ENCODE data around the gene ZNF778. TPM values are rescaled to one million over a fixed set of nuclear protein-coding genes. Genes with fewer than 3 reads are reported as not detected.

ZNF778 gene
- total and polyA plus RNA-seq, 2 donors (not counting 1 experiment from before 2014, with no cell fraction given): 4.3 to 9.4 TPM

DNA sequence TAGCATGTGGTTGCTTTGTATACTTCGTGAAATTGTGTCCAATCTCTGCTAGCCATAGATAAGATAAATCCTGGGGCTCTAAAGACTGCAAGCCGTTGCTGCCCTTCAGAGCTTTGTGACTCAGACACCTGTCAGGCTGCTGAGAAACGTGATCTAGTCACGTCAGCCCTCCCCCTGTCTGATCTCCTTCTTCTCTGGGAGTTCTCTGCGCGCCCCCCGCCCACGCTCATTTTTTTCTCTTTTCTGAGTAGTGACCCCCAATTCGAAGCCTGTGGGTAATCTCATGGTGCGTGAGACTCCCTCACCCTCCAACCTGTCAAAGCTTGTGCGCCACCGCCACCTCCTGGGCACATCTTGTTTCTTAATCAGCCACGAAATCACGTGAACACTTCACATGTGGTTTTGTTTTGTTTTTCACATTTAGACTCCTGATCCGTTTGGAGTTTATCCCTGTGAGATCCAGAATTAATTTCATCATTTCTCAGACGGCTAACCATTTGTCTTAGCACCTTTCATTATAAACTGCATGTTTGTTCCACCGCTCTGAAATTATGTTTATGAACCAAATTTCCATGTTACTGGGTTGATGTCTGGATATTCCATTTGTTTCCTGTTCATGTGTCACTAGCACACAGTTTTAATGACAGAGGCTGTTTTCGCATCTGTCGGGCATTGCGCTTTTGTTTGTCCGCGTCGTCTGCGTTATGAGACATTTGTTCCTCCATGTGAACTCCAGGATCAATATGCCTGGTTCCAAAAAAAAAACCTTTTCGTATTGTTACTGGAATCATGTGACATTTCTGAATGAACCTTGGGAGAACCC lies 977 bp upstream of the ZNF778 start:
- peaks cover 3% of the 10 kb centered on the region for H3K36me3 ChIP-seq (ENCODE audit: control insufficient read depth, insufficient read depth, low read length)
- H3K27ac ChIP-seq (ENCODE audit: insufficient read depth, low read length): peak overlapping the region; percentile 91
- peak overlapping the region; percentile 86 for H3K9ac ChIP-seq (ENCODE audit: insufficient read depth, low read length)
- no peaks in the 10 kb centered on the region for H4K20me1 ChIP-seq (ENCODE audit: control insufficient read depth, extremely low read depth, insufficient read depth, low read length)
- H3K79me2 ChIP-seq (ENCODE audit: control insufficient read depth, insufficient read depth, low read length): peaks cover 13% of the 10 kb centered on the region
- no peak overlapping the region for H2AFZ ChIP-seq (ENCODE audit: low read length)
- peaks cover 2% of the 10 kb centered on the region for H3K4me1 ChIP-seq (ENCODE audit: control insufficient read depth, extremely low read depth, insufficient read depth, low read length)
- H3K9me3 ChIP-seq (ENCODE audit: control insufficient read depth, insufficient read depth, low read depth, low read length): no peaks in the 10 kb centered on the region
- no peaks in the 10 kb centered on the region for H3K27me3 ChIP-seq (ENCODE audit: control insufficient read depth, insufficient read depth, low read length)
- TF ChIP-seq EZH2 (IDR thresholded peaks at IDR 0.05; ENCODE audit: low read length, missing control alignments): no peak
- TF ChIP-seq, protein P1, sequence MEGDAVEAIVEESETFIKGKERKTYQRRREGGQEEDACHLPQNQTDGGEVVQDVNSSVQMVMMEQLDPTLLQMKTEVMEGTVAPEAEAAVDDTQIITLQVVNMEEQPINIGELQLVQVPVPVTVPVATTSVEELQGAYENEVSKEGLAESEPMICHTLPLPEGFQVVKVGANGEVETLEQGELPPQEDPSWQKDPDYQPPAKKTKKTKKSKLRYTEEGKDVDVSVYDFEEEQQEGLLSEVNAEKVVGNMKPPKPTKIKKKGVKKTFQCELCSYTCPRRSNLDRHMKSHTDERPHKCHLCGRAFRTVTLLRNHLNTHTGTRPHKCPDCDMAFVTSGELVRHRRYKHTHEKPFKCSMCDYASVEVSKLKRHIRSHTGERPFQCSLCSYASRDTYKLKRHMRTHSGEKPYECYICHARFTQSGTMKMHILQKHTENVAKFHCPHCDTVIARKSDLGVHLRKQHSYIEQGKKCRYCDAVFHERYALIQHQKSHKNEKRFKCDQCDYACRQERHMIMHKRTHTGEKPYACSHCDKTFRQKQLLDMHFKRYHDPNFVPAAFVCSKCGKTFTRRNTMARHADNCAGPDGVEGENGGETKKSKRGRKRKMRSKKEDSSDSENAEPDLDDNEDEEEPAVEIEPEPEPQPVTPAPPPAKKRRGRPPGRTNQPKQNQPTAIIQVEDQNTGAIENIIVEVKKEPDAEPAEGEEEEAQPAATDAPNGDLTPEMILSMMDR (conservative IDR thresholded peaks at IDR 0.05 in 1 of 2, IDR thresholded peaks at IDR 0.05 in 1 of 2; ENCODE audit: low read depth in 1 of 2, low read length in 2 of 2): peak; percentile 58 to 67
- peak overlapping the region; percentile 95 for H3K4me2 ChIP-seq (ENCODE audit: extremely low read depth, insufficient read depth, low read length)
- H3K4me3 ChIP-seq (replicated peaks in 1 of 4; ENCODE audit: control extremely low read depth in 1 of 4, insufficient read depth in 1 of 4, low read depth in 3 of 4, low read length in 4 of 4): peak overlapping the region; percentile 62 to 91 (median 84)
- DNase-seq (ENCODE audit: low read depth in 2 of 2): peak; percentile 70 to 81

- Histone ChIP-seq H2AFZ (ENCODE audit: low read length) (peak overlapping the region; percentile 63), H3K36me3 (ENCODE audit: control insufficient read depth, insufficient read depth, low read length) (peaks cover 3% of the 10 kb centered on the region), H3K4me1 (ENCODE audit: control insufficient read depth, extremely low read depth, insufficient read depth, low read length) (peaks cover 2% of the 10 kb centered on the region), H3K27ac (ENCODE audit: insufficient read depth, low read length) (peak overlapping the region; percentile 91), H3K9me3 (ENCODE audit: control insufficient read depth, insufficient read depth, low read depth, low read length) (no peaks in the 10 kb centered on the region), H3K4me2 (ENCODE audit: extremely low read depth, insufficient read depth, low read length) (peak overlapping the region; percentile 95), H4K20me1 (ENCODE audit: control insufficient read depth, extremely low read depth, insufficient read depth, low read length) (no peaks in the 10 kb centered on the region), H3K79me2 (ENCODE audit: control insufficient read depth, insufficient read depth, low read length) (peaks cover 13% of the 10 kb centered on the region), H3K9ac (ENCODE audit: insufficient read depth, low read length) (peak overlapping the region; percentile 86), H3K4me3 (replicated peaks in 1 of 4; ENCODE audit: control extremely low read depth in 1 of 4, insufficient read depth in 1 of 4, low read depth in 3 of 4, low read length in 4 of 4) (peak overlapping the region; percentile 62 to 91 (median 84)), H3K27me3 (ENCODE audit: control insufficient read depth, insufficient read depth, low read length) (no peaks in the 10 kb centered on the region)
- DNase-seq (ENCODE audit: low read depth in 2 of 2): no peak
- TF ChIP-seq, protein P1 (conservative IDR thresholded peaks at IDR 0.05 in 1 of 2, IDR thresholded peaks at IDR 0.05 in 1 of 2; ENCODE audit: low read depth in 1 of 2, low read length in 2 of 2): no peak
- no peak for TF ChIP-seq EZH2 (IDR thresholded peaks at IDR 0.05; ENCODE audit: low read length, missing control alignments)
Measured at GRCh38 chr16:89217138-89217387, 440 bp upstream of the ZNF778 start.

DNA sequence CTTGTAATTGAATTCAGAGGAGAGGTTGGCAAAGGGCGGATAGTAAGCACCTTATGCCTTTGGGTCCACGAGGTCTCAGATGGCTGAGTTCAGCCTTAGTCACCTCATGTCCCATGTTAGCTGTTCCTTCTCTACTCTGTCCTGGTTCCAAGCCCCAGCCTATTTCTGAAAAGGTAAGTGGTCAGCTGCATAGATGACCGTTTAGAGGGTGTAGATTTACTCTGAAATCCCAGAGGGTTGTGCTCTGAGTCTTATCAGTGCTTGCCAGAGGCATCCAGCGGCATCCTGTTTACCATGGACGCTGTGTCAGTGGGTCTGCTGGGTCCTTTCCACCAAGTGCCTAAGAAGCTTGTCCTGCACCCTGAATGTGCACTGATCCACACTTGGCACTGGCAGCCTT lies 1.9 kb downstream of the ZNF778 start:
- no peak overlapping the region for H2AFZ ChIP-seq (ENCODE audit: low read length)
- TF ChIP-seq, protein P1 (conservative IDR thresholded peaks at IDR 0.05 in 1 of 2, IDR thresholded peaks at IDR 0.05 in 1 of 2; ENCODE audit: low read depth in 1 of 2, low read length in 2 of 2): no peak
- no peak for TF ChIP-seq EZH2 (IDR thresholded peaks at IDR 0.05; ENCODE audit: low read length, missing control alignments)
- H3K9me3 ChIP-seq (ENCODE audit: control insufficient read depth, insufficient read depth, low read depth, low read length): no peaks in the 10 kb centered on the region
- peaks cover 9% of the 10 kb centered on the region for H3K36me3 ChIP-seq (ENCODE audit: control insufficient read depth, insufficient read depth, low read length)
- no peak overlapping the region for H3K9ac ChIP-seq (ENCODE audit: insufficient read depth, low read length)
- H3K4me2 ChIP-seq (ENCODE audit: extremely low read depth, insufficient read depth, low read length): no peak overlapping the region
- no peak for DNase-seq (ENCODE audit: low read depth in 2 of 2)
- no peak overlapping the region for H3K27ac ChIP-seq (ENCODE audit: insufficient read depth, low read length)
- peaks cover 2% of the 10 kb centered on the region for H3K4me1 ChIP-seq (ENCODE audit: control insufficient read depth, extremely low read depth, insufficient read depth, low read length)
- no peak overlapping the region for H3K4me3 ChIP-seq (replicated peaks in 1 of 4; ENCODE audit: control extremely low read depth in 1 of 4, insufficient read depth in 1 of 4, low read depth in 3 of 4, low read length in 4 of 4)
- H4K20me1 ChIP-seq (ENCODE audit: control insufficient read depth, extremely low read depth, insufficient read depth, low read length): no peaks in the 10 kb centered on the region
- no peaks in the 10 kb centered on the region for H3K27me3 ChIP-seq (ENCODE audit: control insufficient read depth, insufficient read depth, low read length)
- peaks cover 13% of the 10 kb centered on the region for H3K79me2 ChIP-seq (ENCODE audit: control insufficient read depth, insufficient read depth, low read length)
